HG03439 (cell line): ENCODE results near the gene GRB2.
"Not testable (repeated sequence)": the region's sequence is repeated elsewhere in the genome, so short reads cannot be mapped to it uniquely, and the experiment has no call there.

Experiments used
- ATAC-seq: cut with Tn5 transposase; IDR thresholded peaks from one replicate; pipeline ENCODE4 v1.9.1; 2021; ENCODE audit warnings: mild to moderate bottlenecking, moderate library complexity; ENCODE audit not compliant: unreplicated experiment

The GRB2 gene

GRCh38 chr17:75353176-75353575, 52.3 kb downstream of the GRB2 start:
- no peak for ATAC-seq

GRCh38 chr17:75352079-75352569, 53.4 kb downstream of the GRB2 start:
- ATAC-seq: no peak

- no peak for ATAC-seq
These were observed 54.8 kb downstream of the GRB2 start for GRCh38 chr17:75350706-75351105.

GRCh38 chr17:75350029-75350428, 55.4 kb downstream of the GRB2 start:
- ATAC-seq: no peak

GRCh38 chr17:75349589-75349988, 55.9 kb downstream of the GRB2 start:
- no peak for ATAC-seq

- no peak for ATAC-seq
These were observed 57.0 kb downstream of the GRB2 start for GRCh38 chr17:75348386-75349012.

GRCh38 chr17:75346906-75347305, 58.6 kb downstream of the GRB2 start:
- no peak for ATAC-seq

GRCh38 chr17:75346368-75346767, 59.1 kb downstream of the GRB2 start:
- ATAC-seq: not testable (repeated sequence)

GRCh38 chr17:75345514-75346167, 59.8 kb downstream of the GRB2 start:
- ATAC-seq: peak; percentile 48

- ATAC-seq: no peak
These were observed 60.8 kb downstream of the GRB2 start for GRCh38 chr17:75344666-75345065.

- no peak for ATAC-seq
These were observed 62.5 kb downstream of the GRB2 start for GRCh38 chr17:75342996-75343395.

- no peak for ATAC-seq
These were observed 63.5 kb downstream of the GRB2 start for GRCh38 chr17:75341784-75342486.

GRCh38 chr17:75340631-75341030, 64.8 kb downstream of the GRB2 start:
- no peak for ATAC-seq

- ATAC-seq: no peak
These were observed 65.5 kb downstream of the GRB2 start for GRCh38 chr17:75339971-75340370.

GRCh38 chr17:75338335-75338734, 67.1 kb downstream of the GRB2 start:
- no peak for ATAC-seq

GRCh38 chr17:75335315-75335714, 70.2 kb downstream of the GRB2 start:
- ATAC-seq: no peak

GRCh38 chr17:75334723-75335122, 70.8 kb downstream of the GRB2 start:
- no peak for ATAC-seq

GRCh38 chr17:75331671-75332070, 73.8 kb downstream of the GRB2 start:
- no peak for ATAC-seq

GRCh38 chr17:75327757-75328156, 77.7 kb downstream of the GRB2 start:
- no peak for ATAC-seq

GRCh38 chr17:75326226-75326848, 79.1 kb downstream of the GRB2 start:
- ATAC-seq: no peak

- ATAC-seq: no peak
These were observed 79.7 kb downstream of the GRB2 start for GRCh38 chr17:75325827-75326225.

GRCh38 chr17:75325348-75325747, 80.1 kb downstream of the GRB2 start:
- no peak for ATAC-seq
